ENCODE data around the gene LPAR5.

The LPAR5 gene

DNA sequence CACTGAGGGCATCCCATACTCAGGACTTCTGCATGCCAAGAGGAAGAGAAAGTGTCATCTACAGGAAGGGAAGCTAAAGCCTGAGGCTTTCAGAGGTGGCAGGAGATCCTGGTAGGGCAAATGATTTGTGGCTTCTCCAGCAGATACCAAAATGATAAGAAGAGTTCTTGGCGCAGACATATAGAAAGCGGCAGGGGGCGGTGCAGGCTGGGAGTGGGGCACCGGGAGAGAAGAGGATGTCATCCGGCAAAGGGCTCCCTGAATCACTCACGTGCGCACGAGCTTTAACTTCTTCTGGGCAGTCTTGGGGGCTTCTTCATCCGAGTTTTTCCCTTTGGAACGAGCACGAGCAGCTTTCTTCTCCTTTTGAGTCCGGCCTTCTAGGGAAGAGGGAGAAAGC, 16.6 kb upstream of the LPAR5 start:
- H3K4me3 ChIP-seq (ENCODE audit: low read length), result no peak overlapping the region
- no peak overlapping the region for H3K9ac ChIP-seq (ENCODE audit: low read depth, low read length)
- peaks cover 49% of the 10 kb centered on the region for H3K36me3 ChIP-seq (ENCODE audit: insufficient read depth, low read depth, low read length)
- H3K9me3 ChIP-seq (ENCODE audit: insufficient read depth, low read depth, low read length), result no peaks in the 10 kb centered on the region
- no peaks in the 10 kb centered on the region for H3K4me1 ChIP-seq (ENCODE audit: insufficient read depth, low read length)
- H3K27me3 ChIP-seq (ENCODE audit: insufficient read depth, low read length), result no peaks in the 10 kb centered on the region
- no peak overlapping the region for H3K27ac ChIP-seq (ENCODE audit: low read length)

DNA sequence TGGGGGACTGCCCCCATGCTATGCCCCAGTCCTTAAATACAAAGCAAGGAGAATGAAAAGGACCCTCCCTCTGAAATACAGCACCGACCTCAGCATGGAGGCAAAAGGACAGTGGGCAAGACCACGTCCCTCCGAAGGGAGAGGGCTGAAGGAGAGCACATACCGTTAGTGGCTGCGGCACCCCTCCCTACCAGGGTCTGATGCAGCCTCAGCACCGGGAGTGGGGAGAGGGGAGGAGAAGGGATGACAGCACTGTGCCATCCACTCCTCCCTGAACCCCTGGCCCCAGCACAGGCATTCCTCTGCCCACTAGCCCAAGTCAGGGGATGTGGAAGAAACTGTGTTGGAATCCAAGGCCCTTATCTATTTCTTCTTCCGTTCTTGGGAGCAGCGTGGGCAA, 15.1 kb upstream of the LPAR5 start:
- no peak overlapping the region for H3K9ac ChIP-seq (ENCODE audit: low read depth, low read length)
- no peaks in the 10 kb centered on the region for H3K9me3 ChIP-seq (ENCODE audit: insufficient read depth, low read depth, low read length)
- H3K36me3 ChIP-seq (ENCODE audit: insufficient read depth, low read depth, low read length), result peaks cover 39% of the 10 kb centered on the region
- H3K27me3 ChIP-seq (ENCODE audit: insufficient read depth, low read length), result peaks cover 10% of the 10 kb centered on the region
- H3K4me3 ChIP-seq (ENCODE audit: low read length), result no peak overlapping the region
- no peak overlapping the region for H3K27ac ChIP-seq (ENCODE audit: low read length)
- no peaks in the 10 kb centered on the region for H3K4me1 ChIP-seq (ENCODE audit: insufficient read depth, low read length)

DNA sequence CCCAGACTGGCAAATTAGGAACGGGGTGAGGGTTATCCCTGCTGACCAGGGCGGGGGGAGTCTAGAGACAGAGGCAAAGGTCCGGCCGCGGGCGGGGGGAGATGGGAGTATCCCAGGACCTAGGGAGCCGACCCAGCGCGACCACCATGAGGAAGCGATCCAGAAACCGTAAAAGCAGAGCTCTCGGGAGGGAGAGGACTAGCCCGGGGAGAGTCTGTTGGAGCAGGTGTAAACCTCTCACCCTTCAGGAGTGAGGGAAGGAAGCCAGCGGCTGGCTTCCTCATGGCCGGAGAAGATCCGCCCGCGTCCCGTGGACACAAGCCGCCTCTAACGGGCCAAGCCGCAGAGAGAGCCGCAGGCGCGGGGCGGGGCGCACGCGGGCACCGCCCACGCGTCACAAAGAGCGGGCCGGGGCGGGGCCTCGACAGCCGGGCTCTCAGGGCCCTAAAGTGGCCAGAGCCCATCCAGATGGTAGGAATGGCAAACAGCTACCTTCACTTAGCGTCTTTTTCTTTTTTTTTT, 11.4 kb upstream of the LPAR5 start, which contains the start of gene ACRBP:
Gene ACRBP, minus strand, starts transcription at position 350 of the 522 bp plus-strand sequence. Its CDS starts 66 bp downstream, at position 284.
- Histone ChIP-seq H3K9me3 (ENCODE audit: insufficient read depth, low read depth, low read length) (no peaks in the 10 kb centered on the region), H3K27ac (ENCODE audit: low read length) (no peak within 1 kb of the TSS), H3K9ac (ENCODE audit: low read depth, low read length) (peak within 1 kb of the TSS; percentile 67; the same call in 1 of the 2 replicates), H3K4me3 (ENCODE audit: low read length) (peak within 1 kb of the TSS; percentile 74), H3K4me1 (ENCODE audit: insufficient read depth, low read length) (no peaks in the 10 kb centered on the region), H3K36me3 (ENCODE audit: insufficient read depth, low read depth, low read length) (peaks cover 23% of the 10 kb centered on the region), H3K27me3 (ENCODE audit: insufficient read depth, low read length) (peaks cover 15% of the 10 kb centered on the region)

DNA sequence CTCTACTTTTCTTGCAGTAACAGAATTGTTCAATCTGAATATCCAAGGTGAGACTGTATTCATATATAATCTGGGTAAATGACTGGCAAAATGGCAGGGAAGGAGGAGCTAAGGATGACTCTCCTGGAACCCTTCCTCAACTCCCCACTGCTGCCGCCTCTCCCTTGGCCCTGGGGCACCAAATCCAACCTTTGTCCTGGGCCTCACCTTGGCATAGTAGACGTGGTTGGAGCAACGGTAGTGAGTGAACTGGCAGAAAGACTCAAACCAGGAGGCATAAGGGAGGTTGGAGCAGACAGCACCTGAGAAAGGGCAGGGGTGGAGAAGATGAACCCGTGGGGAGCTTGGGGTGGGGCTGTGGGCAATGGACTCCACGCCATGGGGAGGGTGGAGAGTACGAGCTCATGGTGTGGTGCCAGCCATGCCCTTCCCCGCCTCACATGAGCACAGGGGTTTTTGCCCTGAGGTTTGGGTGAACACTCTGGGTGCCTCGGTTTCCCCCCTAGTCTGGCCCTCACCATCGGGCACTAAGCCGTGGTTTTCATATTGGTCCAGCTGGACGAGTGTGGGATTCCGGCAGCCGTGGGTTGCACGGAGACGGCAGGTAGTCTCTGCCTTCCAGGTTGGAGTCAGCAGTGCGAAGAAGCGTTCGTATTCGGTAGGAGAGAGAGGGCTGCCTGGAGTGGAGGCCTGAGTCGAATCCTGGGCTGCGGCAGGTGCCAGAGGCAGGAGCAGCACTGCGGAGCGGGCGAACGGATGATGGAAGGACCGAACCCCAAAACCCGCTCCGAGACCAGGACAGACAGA, 10.7 kb upstream of the LPAR5 start:
- peak overlapping the region; percentile 67; the same call in 1 of the 2 replicates for H3K9ac ChIP-seq (ENCODE audit: low read depth, low read length)
- H3K4me3 ChIP-seq (ENCODE audit: low read length), result peak overlapping the region; percentile 74
- no peak overlapping the region for H3K27ac ChIP-seq (ENCODE audit: low read length)
- no peaks in the 10 kb centered on the region for H3K4me1 ChIP-seq (ENCODE audit: insufficient read depth, low read length)
- H3K36me3 ChIP-seq (ENCODE audit: insufficient read depth, low read depth, low read length), result peaks cover 20% of the 10 kb centered on the region
- H3K27me3 ChIP-seq (ENCODE audit: insufficient read depth, low read length), result peaks cover 21% of the 10 kb centered on the region
- H3K9me3 ChIP-seq (ENCODE audit: insufficient read depth, low read depth, low read length), result no peaks in the 10 kb centered on the region

DNA sequence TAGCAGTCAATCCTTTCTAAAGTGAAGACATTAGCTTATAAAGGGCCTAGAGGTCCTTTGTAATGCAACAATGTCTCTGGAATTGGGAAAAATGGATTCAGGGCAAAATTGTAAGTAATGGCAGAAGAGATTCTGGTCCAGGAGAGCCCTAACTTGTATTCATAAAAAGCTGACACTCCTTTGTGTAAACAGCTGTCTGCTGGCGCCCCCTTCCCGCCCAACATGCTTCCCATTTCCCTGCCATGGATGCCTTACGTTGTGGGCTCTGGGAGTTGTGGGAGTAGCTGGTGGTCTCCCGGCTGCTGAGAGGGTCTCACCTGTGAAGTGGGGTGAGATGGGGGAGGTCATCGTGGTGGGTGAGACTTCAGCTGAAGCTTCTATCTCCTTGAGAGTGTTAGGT, 9.1 kb upstream of the LPAR5 start:
- Histone ChIP-seq H3K9ac (ENCODE audit: low read depth, low read length) (no peak overlapping the region), H3K36me3 (ENCODE audit: insufficient read depth, low read depth, low read length) (0 out of 2 replicates have a peak, but pooled peaks cover 7% of the 10 kb centered on the region), H3K4me3 (ENCODE audit: low read length) (no peak overlapping the region), H3K9me3 (ENCODE audit: insufficient read depth, low read depth, low read length) (no peaks in the 10 kb centered on the region), H3K4me1 (ENCODE audit: insufficient read depth, low read length) (no peaks in the 10 kb centered on the region), H3K27me3 (ENCODE audit: insufficient read depth, low read length) (peaks cover 33% of the 10 kb centered on the region), H3K27ac (ENCODE audit: low read length) (no peak overlapping the region)

DNA sequence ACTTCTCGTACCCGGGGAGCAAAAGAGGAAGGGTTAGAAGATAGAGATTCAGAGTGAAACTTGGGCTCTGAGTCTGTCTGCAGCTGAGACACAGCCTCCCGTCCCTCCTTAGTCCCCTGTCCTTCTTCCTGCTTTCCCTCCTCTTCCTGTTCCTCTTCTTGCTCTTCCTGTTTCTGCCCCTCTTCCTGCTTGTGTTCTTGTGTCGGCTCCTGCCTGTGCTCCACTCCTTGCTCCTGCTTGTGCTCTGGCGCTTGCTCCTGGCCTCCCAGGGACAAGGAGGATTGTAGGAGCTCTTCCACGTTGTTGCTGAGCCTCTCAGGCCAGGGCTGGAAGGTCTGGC, 8.5 kb upstream of the LPAR5 start:
- Histone ChIP-seq H3K9ac (ENCODE audit: low read depth, low read length) (no peak overlapping the region), H3K4me1 (ENCODE audit: insufficient read depth, low read length) (no peaks in the 10 kb centered on the region), H3K9me3 (ENCODE audit: insufficient read depth, low read depth, low read length) (no peaks in the 10 kb centered on the region), H3K27ac (ENCODE audit: low read length) (no peak overlapping the region), H3K36me3 (ENCODE audit: insufficient read depth, low read depth, low read length) (0 out of 2 replicates have a peak, but pooled peaks cover 7% of the 10 kb centered on the region), H3K4me3 (ENCODE audit: low read length) (no peak overlapping the region), H3K27me3 (ENCODE audit: insufficient read depth, low read length) (peaks cover 33% of the 10 kb centered on the region)

DNA sequence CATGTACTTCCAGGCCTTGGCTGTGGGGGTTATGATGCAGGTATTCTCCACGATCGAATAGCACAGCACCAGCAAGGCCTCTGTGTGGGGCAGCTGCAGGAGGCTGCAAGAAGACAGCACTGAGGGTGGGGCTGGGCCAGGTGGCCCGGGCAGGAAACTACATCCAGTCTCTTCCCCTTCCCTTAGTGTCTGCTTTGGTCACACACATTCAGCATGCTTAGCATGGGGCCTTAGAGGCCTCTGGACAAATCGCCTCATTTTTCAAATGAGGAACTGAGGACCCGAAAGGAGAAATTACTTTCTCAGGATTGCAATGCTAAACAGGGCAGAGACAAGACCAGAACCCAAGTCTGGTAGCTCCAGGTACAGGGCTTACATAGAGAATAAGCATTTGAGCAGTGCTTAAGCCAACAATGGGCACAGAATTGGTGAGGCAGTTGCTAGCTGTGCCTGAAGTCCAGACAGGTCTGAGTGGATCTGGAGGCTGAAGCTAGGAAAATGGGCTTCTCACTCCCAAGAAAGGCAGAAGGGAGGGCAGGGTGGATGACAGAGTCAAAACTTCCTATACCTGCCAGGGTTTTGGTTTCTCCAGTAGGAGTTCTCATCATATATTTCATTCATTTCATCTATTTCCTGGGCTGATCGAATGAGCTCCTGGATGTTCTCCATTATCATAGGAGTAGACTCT, 8.0 kb upstream of the LPAR5 start:
- Histone ChIP-seq H3K4me3 (ENCODE audit: low read length) (no peak overlapping the region), H3K27me3 (ENCODE audit: insufficient read depth, low read length) (peaks cover 33% of the 10 kb centered on the region), H3K4me1 (ENCODE audit: insufficient read depth, low read length) (no peaks in the 10 kb centered on the region), H3K27ac (ENCODE audit: low read length) (no peak overlapping the region), H3K36me3 (ENCODE audit: insufficient read depth, low read depth, low read length) (0 out of 2 replicates have a peak, but pooled peaks cover 7% of the 10 kb centered on the region), H3K9ac (ENCODE audit: low read depth, low read length) (no peak overlapping the region), H3K9me3 (ENCODE audit: insufficient read depth, low read depth, low read length) (no peaks in the 10 kb centered on the region)

DNA sequence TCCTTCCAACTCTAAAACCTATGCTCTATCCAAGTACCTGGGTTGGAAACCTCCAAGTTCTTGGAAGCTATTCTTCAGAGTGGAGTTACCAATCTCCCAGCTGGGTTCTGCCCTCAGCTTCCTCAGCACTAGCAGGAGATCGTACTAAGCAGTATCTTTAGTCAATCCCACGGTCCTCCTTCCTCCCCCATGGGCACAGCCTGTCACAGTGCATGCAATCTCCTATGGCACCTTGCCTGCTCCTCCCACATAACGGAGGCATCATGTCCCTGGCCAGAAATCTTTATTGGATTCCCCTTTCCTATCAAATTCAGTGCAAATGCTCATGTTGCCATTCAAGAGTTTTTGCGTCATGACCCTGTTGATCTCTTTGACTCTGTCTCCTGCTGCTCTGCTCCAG, 5.4 kb upstream of the LPAR5 start:
- no peaks in the 10 kb centered on the region for H3K4me1 ChIP-seq (ENCODE audit: insufficient read depth, low read length)
- no peaks in the 10 kb centered on the region for H3K9me3 ChIP-seq (ENCODE audit: insufficient read depth, low read depth, low read length)
- H3K4me3 ChIP-seq (ENCODE audit: low read length), result no peak overlapping the region
- H3K27me3 ChIP-seq (ENCODE audit: insufficient read depth, low read length), result peaks cover 24% of the 10 kb centered on the region
- H3K27ac ChIP-seq (ENCODE audit: low read length), result no peak overlapping the region
- H3K36me3 ChIP-seq (ENCODE audit: insufficient read depth, low read depth, low read length), result no peaks in the 10 kb centered on the region
- H3K9ac ChIP-seq (ENCODE audit: low read depth, low read length), result no peak overlapping the region

DNA sequence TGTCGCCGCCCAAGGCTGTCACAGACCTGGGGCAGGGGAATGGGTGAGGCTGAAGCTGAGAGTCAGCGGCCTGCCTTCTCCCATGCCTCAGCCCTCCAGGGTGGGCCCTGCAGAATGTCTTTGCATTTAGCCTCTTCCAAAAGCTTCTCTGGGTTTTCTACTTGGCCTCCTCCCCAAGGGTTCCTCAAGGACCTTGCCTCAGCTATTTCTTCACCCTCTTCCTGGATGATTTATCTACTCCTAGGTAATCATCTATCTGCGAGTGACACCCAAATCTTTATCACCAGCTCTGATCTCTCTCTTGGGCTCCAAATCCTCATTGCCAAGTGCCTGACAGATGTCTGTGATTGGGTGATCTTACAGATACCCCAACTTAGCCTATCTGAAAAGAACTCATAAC, 4.7 kb upstream of the LPAR5 start:
- Histone ChIP-seq H3K27me3 (ENCODE audit: insufficient read depth, low read length) (peaks cover 23% of the 10 kb centered on the region), H3K9ac (ENCODE audit: low read depth, low read length) (no peak overlapping the region), H3K9me3 (ENCODE audit: insufficient read depth, low read depth, low read length) (no peaks in the 10 kb centered on the region), H3K27ac (ENCODE audit: low read length) (no peak overlapping the region), H3K36me3 (ENCODE audit: insufficient read depth, low read depth, low read length) (no peaks in the 10 kb centered on the region), H3K4me3 (ENCODE audit: low read length) (no peak overlapping the region), H3K4me1 (ENCODE audit: insufficient read depth, low read length) (0 out of 2 replicates have a peak, but pooled peaks cover 2% of the 10 kb centered on the region)

DNA sequence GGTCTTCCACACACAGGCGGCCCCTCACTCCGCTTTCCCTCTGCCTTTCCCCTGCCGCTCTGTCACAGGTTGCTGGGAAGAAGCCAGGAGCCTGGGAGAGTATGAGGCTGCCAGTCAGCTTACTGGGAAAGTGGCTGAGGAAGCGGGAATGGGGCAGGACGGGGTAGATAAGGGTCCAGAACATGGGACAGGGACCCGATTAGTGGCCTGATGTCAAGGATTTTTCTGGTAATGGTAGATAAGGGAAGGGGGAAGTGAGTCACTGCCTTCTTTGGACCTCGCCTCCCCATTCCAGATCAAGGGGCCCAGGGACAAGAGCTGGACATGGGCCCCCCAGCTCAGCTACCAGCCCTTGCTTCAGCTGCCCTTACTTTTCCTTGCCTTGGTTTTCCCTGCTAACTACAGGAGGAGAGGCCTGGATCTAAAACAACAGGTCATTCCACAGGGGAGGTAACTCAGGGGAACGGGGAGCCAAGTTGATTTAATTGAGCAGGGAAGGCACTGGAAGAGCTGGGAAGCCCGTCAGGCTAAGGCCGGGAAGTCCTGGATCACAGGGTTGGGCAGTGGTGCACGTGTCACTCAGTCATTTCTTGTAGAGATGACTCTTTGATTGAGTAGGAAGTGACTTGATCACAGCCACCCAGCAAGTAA, 3.5 kb upstream of the LPAR5 start:
- Histone ChIP-seq H3K4me1 (ENCODE audit: insufficient read depth, low read length) (0 out of 2 replicates have a peak, but pooled peaks cover 2% of the 10 kb centered on the region), H3K9ac (ENCODE audit: low read depth, low read length) (no peak overlapping the region), H3K27ac (ENCODE audit: low read length) (no peak overlapping the region)

DNA sequence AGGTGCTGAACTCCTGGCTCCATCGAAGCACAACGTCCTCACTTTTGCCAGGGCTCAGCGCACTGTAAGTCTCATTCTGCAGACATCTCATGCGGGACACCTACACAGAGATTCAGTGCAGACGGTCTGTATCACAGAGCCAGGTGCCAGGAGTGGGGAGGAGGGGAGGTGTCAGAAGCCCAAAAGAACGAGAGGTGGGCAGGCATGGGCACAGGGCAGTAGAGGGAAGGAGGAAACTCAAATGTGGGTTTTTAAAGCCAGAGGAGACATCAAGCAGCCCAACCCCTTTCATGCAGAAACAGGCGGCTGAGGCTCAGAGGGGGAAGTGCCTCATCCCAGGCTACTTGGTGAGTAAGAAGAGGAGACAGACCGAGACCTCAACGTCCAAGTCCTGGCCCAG, 2.5 kb upstream of the LPAR5 start:
- Histone ChIP-seq H3K4me3 (ENCODE audit: low read length) (no peak overlapping the region), H3K4me1 (ENCODE audit: insufficient read depth, low read length) (0 out of 2 replicates have a peak, but pooled peaks cover 2% of the 10 kb centered on the region), H3K36me3 (ENCODE audit: insufficient read depth, low read depth, low read length) (no peaks in the 10 kb centered on the region), H3K9me3 (ENCODE audit: insufficient read depth, low read depth, low read length) (no peaks in the 10 kb centered on the region), H3K9ac (ENCODE audit: low read depth, low read length) (no peak overlapping the region), H3K27ac (ENCODE audit: low read length) (no peak overlapping the region), H3K27me3 (ENCODE audit: insufficient read depth, low read length) (peaks cover 23% of the 10 kb centered on the region)

More for the DNA sequence above, 3.5 kb upstream of the LPAR5 start:
- H3K4me3 ChIP-seq (ENCODE audit: low read length), result no peak overlapping the region
- H3K27me3 ChIP-seq (ENCODE audit: insufficient read depth, low read length), result peaks cover 23% of the 10 kb centered on the region
- H3K9me3 ChIP-seq (ENCODE audit: insufficient read depth, low read depth, low read length), result no peaks in the 10 kb centered on the region
- no peaks in the 10 kb centered on the region for H3K36me3 ChIP-seq (ENCODE audit: insufficient read depth, low read depth, low read length)

Data from iPS-20b (cell line).